Mucosa of gallbladder (tissue), 1 donor: ENCODE results near the gene EYS. TPM values are rescaled to one million over a fixed set of nuclear protein-coding genes. Genes with fewer than 3 reads are reported as not detected.

Experiments
- DNase-seq: peaks from one replicate; pipeline ENCODE4 v3.0.0-alpha.2; 2020; ENCODE audit warnings: low spot score
- total RNA-seq: library from RNA; stranded (reverse); gene quantifications from one replicate; pipeline ENCODE4 v1.2.1, GENCODE V29; 2021
- donor health status: DM: no; HTN: no; CAD: no.

EYS gene
- total RNA-seq, 1 donor from 2014 or later = not detected

DNA sequence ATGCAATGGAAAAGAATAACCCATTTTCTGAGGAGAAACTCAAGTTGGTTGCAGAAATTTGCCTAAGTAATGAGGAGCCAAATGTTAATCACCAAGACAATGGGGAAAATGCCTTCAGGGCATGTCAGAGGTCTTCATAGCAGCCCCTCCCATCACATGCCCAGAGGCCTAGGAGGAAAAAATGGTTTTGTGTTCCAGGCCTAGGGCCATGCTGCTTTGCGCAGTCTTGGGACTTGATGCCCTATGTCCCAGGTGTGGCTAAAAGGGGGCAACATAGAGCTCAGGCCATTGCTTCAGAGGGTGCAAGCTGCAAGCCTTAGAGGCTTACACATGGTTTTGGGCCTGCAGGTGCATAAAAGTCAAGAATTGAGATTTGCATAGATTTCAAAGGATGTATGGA is 485.9 kb downstream of the EYS start:
- DNase-seq = no peak

DNA sequence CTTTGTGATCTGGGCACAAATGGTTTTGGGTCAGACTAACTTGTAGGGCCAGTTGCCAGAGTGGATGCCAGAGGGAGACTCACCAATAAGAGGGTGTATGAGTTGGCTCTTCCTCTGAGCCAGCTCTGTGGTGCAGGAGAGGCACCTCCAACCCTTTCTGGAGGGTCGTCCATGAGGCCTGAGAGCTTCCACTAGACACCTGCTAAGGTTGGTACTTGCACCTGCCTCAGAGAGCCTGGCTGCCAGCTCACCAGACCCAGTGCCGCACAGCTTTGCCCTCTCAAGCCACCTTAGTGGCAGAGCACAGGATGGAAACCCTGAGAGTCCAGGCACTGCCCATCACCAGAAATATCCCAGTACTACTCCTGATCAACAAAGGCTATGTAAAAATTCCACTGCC is 504.3 kb downstream of the EYS start:
- no peak for DNase-seq

DNA sequence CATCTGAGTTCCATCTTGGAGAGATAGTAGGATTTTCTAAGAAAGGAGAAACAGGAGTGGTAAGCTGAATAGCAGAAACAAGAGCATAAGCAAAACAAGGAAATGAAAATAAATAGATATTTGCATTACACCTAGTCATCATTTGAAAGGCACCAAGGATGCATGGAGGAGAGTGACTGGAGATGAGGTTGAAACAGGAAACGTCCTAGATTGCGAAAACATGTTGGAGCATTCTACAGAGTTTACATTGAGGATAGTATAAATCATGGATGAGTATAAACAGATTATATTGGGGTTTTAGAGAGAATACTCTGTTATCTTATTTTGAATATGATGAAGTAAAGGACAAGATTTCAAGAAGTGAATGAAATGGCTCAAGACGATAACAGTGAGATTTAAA is 507.3 kb downstream of the EYS start:
- DNase-seq = no peak

DNA sequence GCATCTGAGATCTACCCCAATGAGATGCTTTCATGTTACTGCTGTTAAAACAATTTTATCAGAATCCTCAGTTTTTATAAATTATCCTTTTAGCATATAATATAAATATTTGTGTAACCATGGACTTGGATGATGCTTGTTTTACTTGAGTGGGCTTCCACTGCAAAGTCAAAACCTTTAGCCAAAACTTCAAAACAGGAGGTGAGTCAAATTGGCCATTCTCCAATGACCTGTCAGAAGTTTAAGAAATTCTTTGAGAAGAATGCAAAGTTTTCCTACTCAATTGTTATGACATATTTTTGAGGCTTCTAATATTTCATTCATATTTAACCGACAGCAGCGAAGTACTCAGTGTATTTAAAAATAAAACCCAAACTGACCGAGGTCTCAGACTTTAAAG is 507.9 kb downstream of the EYS start:
- no peak for DNase-seq

DNA sequence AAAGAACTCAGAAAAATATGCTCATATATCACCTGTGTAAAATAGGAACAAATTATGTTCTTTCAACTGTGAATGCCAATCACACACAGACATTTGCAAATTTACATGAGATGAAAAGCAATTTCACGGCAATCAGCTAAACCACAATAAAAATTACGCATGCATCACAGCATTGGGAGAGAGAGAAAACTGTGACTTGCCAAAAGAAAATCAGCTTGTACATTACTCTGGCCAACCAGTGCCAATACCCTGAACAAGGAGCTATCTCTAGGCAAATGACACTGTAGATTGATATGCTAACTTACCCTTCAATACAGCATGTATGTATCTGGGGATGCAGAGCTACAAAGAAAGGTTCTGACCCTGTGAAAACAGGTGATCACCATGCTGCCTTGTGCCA is 515.6 kb downstream of the EYS start:
- no peak for DNase-seq

DNA sequence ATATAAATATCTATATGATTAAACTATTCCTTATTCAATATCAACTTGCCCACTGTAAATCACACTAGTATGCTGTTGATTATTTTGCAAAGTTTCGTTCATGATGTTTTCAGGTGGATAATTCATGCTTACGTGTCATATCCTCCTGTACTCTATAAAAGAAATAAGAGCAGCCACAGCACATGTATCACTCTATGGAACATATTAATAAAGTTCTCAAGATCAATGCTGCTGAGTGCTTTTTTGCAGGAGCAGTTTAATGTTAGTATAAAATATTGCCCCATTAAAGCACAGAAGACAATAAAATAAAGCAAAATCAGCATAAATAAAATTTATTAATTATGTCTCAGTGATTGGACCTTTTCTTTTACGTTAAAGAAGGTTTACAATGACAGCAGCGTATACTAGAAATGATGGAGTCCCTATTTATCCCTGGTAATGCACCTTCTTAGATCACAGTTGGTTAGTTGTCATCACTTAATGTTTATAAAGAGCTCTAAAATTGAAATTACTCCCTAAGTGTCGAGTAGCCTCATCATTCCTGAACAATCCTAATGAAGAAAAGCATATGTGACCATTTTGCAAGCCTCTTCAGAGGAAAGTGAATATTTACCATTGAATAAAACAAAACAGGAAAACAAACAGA is 517.7 kb downstream of the EYS start:
- DNase-seq = no peak

DNA sequence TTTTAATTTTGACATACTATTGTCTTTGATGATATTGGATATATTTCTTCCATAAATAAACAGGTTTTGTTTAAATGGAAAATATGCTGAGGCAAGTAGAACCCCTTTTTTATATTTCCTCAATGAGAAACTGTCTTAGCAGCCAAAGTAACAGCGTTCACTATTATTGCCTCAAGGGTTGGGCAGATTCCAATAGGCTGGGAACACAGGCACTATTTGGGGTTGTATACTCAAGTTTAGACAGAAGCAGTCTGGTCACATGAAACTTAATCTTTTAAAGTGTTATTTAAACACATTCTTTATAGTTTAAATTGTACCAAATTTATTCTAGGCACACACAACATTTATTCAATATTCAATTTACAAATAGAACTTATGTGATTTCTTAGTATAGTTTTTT is 520.2 kb downstream of the EYS start:
- DNase-seq = no peak

DNA sequence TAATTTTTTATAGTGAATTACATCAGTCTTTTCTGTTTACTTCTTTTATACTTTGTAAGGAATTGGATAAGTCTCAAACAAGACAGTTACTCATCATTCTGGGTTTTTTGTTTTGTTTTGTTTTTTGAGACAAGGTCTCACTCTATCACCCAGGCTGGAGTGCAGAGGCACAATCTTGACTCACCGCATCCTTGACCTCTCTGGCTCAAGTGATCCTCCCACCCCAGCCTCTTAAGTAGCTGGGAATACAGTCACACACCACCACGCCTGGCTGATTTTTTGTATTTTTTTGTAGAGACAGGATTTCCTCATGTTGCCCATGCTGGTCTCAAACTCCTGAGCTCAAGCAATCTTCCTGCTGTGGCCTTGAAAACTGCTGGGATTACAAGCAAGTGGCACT is 524.3 kb downstream of the EYS start:
- DNase-seq = no peak

DNA sequence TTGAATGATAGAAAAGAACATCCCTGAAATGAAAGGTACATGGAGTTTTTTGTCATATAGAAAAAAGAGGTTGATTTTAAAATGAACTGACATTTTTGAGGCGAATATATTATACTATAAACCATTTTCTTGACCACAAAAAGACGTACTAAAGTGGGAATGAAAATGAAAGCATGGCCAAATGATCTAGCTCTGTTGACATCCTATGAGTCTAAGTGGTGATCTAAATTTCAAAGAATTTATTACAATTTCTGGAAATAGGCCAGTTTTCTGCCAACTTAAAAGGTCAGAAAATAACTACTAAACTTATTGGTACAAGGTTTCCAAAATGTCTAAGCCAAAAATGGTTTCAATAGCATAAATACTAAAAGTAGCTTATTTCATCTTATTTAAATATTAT is 536.8 kb downstream of the EYS start:
- no peak for DNase-seq

DNA sequence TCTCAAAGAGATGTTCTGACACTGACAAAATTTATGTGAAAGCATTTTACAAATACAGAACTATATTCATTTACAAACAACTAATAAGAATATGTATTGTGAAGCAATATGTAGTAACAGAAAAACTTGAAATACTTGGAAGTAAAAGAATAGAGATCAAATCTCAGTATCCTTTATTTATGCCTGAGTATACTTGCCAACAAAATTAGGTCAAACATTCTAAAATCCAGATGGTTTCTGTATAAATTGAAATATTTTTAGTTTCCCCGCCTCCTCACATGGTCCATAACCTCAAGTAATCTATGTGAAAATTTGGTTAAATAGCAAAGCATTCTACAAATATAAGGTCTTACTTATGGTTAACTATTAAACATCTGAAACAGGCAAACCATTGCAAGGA is 545.4 kb downstream of the EYS start:
- no peak for DNase-seq

DNA sequence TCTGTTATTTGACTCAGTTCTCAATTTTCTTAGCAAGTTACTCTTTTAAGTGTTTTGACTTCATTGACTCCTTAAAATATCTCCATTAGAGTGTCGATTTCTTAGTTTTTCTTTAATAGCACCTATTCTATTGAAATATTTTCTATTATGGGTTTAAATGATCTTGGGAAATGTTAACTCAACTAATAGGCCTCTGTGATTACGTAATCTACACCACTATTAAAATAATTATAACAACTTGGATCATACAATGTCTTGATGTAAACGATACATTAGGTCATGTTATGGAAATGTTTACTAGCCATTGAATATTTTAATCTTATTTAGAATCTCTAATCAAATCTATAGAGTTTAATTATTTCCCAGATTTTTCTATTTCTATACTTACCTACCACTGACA is 550.0 kb downstream of the EYS start:
- no peak for DNase-seq

DNA sequence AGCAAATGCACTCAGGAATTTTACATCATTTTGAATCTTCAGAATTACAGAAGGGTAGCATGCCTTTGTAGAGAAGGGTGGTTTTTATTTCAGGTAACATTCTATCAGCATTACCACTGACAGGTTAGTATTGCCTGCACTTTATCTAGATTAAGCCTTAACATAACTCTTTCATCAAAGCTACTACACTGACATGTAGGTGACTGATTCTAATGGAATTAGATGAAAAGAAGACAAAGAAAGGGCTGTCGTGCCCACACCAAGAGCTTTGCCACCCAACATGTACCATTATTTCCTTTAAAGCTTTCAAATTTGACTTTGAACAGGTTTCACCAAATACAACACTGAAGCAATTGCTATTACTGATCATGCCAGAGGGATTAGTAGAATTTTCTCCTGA is 551.9 kb downstream of the EYS start:
- DNase-seq = no peak

DNA sequence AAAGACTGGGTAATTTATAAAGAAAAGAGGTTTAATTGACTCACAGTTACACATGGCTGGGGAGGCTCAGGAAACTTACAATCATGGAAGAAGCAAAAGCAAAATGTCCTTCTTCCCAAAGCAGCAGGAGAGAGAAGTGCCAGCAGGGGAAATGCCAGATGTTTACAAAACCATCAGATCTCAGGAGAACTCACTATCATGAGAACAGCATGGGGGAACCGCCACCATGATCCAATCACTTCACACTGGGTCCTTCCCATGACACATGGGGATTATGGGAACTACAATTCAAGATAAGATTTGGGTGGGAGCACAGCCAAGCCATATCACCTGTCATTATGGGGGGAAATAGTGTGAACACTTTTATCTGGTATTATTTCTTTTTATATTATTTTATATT is 557.2 kb downstream of the EYS start:
- DNase-seq = no peak

DNA sequence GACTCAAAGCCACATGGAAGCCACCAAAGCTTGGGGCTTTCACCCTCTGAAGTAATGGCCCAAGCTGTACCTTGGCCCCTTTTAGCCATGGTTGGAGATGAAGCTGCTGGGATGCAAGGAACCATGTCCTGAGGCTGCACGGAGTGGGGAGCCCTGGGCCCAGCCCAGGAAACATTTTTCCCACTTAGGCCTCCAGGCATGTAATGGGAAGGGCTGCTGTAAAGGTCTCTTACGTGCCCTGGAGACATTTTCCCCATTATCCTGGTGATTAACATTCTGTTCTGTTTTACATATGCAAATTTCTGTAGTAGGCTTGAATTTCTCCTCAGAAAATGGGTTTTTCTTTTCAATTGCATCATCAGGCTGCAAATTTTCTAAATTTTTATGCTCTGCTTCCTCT is 558.2 kb downstream of the EYS start:
- no peak for DNase-seq

DNA sequence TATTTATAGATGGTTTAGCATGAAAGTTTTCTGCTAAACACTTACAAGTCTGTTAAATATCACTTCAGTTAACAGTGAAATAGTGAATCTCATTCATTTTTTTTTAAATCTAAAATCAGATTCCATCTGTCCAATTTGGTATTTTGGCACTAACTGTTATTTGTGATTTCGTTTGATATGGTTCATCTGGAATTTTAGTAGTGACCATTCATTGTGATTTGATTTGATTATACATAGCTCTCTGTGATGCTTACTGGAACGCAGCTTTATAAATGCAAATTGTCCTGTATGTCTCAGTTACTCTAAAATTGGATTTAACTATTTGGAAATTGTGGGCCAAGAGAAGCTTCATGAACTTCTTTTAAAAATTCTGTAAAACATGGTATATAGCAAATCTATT is 571.5 kb downstream of the EYS start:
- no peak for DNase-seq

DNA sequence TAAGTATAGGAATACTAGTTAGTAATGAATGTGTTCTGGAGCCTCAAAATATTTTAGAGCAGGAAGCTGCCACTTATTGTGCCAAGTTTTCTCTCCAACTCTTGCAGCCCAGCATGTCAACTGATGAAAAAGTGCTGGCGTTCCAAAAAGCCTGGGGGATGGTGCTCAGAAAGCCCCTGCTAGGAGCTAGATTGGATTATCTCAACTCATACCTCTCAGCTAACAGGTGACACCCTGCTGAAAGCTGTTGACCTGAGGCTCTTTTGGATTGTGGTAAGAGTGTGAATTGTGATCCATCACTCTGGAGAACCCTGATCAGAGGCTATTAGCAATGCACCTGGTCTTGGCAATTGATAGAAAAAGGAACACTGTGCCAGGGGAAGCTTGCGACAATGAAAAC is 580.4 kb downstream of the EYS start:
- DNase-seq = no peak

DNA sequence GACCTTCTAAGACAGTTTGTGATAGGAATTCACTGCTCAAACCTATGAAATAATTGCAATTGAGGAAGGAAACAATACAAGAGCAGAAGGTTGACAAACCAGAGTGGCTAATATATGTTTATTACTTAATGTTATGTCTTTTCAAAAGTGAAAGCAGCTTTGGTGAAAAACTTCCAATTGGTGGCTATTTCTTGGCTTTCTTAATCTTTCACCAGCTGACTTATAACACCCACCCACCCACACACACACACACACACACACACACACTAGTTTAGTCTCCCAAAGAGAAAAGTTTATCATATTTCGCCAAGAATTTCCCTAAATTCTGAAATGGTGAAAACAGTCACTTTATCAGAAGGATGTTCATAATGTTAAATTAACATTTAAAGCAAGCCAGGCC is 583.5 kb downstream of the EYS start:
- no peak for DNase-seq

DNA sequence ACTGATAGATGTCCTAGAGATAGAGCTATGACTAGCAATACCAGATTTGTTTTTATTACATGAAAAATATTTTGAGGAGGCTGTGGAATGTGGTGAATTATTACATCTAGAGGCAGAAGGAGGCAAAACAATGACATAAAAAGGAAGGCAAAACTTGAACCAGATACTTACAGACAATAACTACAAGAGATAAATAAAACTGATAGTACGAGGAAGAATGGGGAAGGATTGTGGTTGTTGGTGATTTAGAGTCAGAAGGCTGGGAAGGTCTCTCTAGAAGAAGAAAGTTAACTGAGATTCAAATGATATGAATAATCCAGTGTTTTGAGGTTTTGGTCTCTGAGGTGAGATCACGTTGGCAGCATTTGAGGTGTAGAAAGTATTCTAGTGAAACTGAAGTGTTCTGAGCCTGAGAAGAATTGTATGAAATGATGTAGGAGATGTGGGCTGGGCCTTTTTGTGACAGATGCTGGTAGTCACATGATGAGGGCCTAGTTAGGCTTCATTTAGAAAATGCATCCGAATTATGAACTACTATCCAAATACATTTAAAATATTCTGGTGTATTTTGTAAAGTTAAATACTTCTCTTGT is 589.1 kb downstream of the EYS start:
- DNase-seq = no peak

DNA sequence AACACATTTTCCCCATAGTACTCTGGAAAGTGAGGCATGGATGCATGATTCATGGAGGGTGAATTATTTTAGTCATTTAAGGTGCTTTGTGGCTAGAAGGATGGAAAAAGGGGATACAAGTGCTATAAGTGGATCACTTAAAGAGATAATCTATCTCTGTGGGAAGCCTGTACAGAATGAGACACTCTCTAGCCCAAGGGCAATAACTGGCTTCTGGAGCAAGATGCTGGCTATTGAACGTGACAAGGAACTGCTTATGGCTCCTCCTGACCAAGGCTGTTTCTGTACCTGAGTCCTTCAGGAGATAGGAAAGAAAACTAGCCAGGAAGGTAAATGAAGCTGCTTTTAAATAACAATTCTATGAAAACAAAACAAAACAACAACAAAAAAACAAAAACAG is 590.7 kb downstream of the EYS start:
- DNase-seq = no peak

DNA sequence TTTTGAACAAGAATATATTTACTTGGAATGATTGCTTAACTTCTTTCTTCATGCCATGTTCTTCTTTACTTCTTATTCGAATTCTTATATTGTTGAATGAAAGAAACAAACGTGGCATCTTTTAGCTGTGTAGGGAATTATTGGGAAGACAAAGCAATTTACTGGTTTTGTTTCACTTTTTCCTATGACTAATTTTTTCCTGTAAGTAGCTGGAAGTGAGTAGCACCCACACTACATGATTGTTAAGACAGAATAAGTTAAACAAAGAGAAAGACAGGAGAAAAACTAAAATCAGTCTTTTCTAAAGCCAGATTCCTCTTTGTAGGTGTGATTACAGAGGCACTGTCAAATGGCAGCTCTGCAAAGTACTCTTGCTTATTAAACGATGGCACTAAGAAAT is 593.4 kb downstream of the EYS start:
- DNase-seq = no peak

DNA sequence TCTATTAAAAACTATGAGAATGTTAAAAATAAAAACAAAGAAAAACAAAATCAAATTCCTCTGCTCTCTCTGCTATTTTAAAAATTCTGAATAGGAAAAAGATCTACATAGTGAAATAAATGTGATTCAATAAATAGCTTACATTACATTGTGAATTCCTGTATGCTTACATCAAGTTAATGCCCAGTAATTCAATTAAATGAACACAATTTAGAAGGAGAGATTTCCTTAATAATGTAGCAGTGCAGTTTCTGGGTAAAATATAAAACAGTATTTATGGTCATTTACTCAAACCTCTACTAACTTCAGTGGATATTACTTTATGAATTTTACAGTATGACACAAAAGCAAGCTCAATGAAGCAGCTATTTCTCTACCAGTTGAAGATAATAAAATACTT is 594.6 kb downstream of the EYS start:
- no peak for DNase-seq

DNA sequence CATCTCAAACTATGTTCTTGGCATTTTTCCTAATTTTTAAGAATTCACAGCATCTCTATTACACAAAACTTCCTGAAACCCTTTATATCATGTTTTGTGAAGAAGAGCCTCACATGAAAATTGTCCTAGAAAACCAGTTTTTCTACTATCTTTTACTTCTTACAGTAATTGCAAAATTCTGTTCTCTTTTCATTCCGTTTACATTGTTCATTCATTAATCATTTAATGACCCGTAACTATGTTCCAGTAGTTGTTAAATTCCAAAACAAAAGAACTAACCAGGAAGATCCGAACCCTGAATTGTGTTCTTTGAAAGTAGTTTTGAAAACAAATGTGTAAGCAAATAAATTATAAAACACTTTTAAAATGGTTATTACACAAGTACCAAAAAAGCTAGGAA is 597.0 kb downstream of the EYS start:
- no peak for DNase-seq

DNA sequence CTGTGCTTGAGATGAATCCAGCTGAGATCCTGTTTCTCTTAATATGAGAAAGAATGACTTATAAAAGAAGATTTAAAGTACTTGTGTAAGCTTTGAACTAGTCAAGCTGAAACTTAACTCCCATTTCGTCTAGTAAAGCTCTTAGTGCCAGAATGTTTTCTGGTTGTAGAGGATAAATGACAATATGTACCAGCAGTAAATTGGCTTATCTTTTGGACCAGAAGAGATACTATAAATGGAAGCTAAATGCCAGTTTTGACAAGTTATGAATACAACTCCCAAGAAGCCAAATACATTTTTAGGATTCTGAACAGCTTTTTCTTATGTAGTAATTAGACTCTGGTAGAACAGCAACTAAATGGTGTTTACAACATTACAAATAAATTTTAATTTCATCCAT is 608.7 kb downstream of the EYS start:
- DNase-seq = no peak

DNA sequence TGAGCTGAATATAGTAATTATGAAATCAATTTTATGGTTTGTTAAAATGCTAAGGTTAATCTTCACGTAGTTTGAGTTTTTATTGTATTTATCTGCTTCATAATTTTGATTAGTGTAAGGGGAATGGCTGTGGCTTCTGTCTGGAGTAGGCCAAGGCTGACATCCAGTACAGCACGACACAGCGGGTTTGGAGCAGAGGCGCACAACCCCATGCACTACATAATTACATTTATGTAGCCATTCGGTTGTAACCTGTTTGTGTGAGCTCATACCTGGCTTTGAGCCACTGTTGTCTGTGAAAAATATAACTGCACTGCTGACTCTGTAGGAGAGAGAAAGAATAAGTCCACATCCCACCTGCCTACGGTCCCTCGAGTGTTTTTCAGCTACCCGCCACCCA is 615.5 kb downstream of the EYS start:
- no peak for DNase-seq
